Stimulated activated CD4-positive, alpha-beta T cell treated with anti-CD3 and anti-CD28 coated beads, Interleukin-1b, Interleukin-23, amount 100 ng/mL, for 4 hours (primary cell): Measurements from ENCODE around the gene TIMM8B.
"Not testable (repeated sequence)": the region's sequence is repeated elsewhere in the genome, so short reads cannot be mapped to it uniquely, and the experiment has no call there.

Experiments
- DNase-seq, 2 donors: peaks; one replicate each; pipeline ENCODE4 v3.0.0-alpha.2; 2020; ENCODE audit warnings: low read depth in 2 of 2

Gene TIMM8B

DNA sequence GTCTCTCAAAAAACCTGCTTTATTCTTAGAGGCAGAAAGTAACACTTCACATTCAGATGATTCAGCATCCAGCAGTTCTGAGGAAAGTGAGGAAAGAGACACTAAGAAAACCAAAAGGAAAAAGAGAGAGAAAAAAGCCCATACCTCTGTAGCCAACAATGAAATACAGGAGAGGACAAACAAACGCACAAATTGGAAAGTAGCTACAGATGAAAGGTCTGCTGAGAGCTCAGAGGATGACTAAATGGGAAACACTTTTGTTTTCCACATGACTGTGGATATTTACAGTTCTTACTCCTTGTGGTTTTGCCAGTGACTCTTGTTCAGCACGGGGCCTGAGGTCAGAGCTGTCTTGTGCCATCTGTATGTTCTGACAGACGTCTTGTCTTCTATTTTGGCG, 3.8 kb downstream of the TIMM8B start:
- DNase-seq, result no peak

DNA sequence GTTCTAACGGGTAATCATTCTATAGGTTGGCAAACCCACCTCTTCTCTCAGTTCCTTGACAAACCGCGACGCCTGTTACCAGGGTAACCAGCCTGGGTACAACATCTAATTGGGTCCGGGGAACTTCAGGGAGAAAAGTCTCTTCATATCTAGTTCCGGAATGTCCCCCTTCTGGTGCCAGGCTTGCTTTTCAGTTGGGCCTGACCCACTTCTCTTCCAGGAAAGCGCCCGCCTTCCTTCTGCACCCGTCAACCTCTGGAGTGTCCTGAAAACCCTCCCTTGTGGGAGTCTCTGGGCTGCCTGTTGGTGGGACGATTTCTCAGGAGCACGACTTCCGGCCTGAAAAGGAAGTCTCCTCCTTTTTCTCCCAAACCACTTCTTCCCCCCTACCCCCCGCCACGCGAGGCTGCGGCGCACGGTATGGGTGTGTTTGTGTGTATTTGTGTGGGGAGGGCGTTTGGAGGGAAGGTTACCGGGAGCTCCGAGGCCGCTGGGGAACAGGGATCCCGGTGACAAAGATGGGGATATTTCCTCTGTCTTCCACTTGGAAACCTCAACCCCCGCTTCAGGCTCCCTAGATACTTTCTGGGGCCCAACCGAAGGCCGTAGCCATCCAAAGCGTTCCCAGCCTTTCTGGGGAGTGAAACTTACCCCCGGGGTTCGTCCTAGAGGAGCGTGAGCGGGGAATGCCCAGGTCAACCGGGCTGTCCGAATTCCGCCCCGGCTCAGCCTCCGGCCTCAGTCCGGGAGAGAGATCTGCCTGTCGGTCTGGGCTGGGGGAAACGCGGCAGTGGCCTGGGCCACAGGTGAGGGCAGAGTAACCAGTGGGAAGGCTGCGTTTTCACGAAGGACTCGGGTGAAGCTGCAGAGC, 12.4 kb downstream of the TIMM8B start, which contains the start of the genes NKAPD1 and PIH1D2:
Gene NKAPD1 (plus strand): TSS at position 359 of the 871 bp plus-strand sequence. CDS start 1,276 bp downstream, outside the sequence.
Gene PIH1D2 (minus strand): TSS at position 77 of the 871 bp plus-strand sequence. CDS start 843 bp downstream, outside the sequence.
- peak; percentile 53 to 69 for DNase-seq

DNA sequence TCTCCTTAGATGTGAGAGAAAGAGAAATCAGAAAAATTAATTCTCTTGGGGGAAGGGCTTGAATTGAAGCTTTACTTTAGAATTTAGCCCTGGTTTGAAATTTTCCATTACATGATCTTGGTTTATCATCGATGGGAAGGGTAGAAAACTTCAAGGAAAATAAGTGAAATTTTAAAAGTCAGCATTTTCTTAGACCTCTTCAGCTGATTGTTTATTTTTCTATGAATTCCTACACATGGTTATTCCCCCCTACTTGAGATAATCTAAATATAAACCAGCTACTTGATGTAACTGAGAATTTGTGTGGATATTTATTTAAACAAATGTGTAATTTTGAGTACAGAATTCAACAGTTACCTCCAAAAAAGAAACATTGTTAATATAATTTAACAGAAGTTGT, 23.6 kb downstream of the TIMM8B start:
- DNase-seq, result no peak

DNA sequence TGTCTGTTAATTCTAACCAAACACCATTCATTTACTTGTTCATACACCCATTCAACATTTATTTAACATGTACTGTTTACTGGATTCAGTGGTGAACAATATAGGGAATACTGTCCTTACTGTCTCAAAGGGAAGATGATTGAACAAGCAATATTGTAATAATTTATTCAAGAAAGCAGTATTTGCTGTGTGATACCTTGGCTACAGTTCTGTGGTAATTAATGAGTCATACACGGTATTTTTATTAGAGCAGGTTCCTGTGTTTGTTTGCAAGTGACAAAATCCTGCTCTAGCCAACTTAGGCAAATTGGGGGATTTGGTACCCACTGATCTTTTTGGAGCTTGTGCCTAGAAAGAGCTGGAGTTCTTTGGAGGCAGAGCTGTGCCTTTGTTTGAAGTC, 28.5 kb downstream of the TIMM8B start:
- DNase-seq, result no peak

DNA sequence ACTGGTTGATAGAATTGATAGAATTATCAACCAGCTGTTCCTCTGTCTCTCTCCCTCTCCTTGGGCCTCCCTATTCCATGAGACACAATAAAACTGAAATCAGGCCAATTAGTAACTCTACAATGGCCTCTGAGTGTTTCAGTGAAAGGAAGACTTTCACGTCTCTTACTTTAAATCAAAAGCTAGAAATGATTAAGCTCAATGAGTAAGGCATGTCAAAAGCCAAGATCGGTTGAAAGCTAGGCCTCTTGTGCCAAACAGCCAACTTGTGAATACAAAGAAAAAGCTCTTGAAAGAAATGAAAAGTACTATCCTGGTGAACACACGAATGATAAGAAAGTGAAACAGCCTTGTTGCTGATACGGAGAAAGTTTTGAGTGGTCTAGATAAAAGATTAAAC, 29.4 kb downstream of the TIMM8B start:
- no peak for DNase-seq

DNA sequence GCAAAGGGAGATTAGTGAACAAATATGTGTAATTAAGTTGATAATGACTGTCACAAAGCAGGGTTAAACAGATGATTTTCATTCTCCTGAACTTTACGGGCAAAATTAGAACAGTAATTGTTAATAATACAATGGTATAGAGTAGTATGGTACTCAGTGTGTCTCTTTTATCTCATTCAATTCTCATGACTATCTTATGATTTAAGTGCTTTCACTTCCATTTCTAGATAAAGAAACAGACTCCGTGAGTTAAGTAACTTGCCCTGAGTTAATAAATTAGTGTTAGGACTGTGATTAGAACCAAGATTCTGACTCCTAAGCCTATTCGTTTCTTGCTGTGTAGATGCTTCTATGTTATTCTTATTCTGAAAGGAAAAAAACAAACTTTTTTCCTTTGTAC, 34.8 kb downstream of the TIMM8B start:
- no peak for DNase-seq

DNA sequence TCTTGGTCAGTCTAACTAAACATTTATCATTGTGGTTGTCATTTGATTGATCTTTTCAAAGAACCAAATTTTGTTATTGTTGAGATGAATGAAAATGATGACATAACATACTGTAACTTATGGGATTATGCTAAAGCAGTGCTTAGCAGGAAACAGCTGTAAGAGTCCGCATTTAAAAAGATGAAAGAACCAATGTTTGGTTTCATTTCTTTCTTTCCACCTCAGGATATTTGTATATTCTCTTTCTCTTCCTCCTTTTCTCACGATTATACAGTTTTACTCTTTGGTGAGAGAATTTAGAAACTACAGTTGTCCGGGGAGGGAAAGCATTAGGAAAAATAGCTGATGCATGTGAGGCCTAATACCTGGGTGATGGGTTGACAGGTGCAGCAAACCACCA, 35.8 kb downstream of the TIMM8B start:
- no peak for DNase-seq

DNA sequence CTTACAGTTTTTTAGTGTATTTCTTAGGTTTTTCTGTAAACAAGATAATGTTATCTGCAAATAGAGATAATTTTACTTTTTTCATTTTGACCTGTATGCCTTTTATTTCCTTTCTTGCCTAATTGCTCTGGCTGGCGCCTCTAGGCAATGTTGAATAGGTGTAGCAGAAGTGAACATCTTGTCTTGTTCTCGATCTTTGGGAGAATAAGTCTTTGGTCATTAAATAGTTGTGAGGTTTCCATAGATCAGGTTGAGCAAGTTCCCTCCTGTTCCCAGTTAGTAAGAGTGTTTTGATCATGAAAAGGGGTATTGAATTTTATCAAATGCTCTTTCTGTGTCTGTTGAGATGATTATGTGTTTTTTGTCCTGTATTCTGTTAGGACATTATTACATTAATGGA, 36.8 kb downstream of the TIMM8B start:
- no peak for DNase-seq

DNA sequence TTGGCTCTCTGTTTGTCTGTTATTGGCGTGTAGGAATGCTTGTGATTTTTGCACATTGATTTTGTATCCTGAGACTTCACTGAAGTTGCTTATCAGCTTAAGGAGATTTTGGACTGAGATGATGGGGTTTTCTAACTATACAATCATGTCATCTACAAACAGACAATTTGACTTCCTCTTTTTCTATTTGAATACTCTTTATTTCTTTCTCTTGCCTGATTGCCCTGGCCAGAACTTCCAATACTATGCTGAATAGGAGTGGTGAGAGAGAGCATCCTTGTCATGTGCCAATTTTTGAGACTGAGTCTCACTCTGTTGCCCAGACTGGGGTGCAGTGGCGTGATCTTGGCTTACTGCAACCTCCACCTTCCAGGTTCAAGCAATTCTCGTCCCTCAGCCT, 38.3 kb downstream of the TIMM8B start:
- DNase-seq, result not testable (repeated sequence)

DNA sequence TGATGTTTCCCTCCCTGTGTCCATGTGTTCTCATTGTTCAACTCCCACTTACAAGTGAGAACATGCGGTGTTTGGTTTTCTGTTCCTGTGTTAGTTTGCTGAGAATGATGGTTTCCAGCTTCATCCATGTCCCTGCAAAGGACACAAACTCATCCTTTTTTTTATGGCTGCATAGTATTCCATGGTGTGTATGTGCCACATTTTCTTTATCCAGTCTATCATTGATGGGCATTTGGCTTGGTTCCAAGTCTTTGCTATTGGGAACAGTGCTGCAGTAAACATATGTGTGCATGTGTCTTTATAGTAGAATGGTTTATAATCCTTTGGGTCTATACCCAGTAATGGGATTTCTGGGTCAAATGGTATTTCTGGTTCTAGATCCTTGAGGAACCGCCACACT, 39.9 kb downstream of the TIMM8B start:
- not testable (repeated sequence) for DNase-seq

DNA sequence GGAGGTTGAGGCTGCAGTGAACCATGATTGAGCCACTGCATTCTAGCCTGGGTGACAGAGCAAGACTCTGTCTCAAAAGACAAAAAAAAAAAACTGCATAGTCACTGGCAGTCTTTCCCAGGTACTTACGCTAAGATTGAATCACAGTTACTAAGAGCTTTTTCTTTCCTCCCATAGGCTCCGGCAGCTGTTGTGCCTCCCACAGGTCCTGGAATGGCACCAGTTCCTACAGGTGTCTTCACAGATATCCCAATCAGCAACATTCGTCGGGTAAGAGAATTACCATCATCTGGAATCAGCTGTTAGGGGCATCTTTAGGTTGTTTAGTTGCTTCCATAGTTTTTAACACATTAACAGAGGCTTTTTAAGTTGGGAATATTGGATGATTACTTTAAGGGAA, 41.6 kb downstream of the TIMM8B start:
- no peak for DNase-seq

DNA sequence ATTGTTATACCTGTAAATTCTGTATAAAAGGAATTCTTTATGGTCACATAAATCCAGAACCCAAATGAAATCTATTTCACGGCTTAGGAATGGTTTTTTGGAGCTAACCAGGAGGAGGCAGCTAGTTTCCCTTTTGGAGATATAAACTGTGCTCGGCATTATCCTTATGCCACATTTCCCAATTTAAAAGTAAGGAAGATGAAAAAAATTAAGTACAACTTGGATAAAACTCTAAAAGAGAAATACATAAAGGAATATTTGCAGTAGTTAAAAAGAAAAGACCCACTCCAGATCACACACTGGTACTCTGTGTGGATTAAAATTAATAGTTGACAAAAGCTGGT, 43.6 kb downstream of the TIMM8B start:
- no peak for DNase-seq

DNA sequence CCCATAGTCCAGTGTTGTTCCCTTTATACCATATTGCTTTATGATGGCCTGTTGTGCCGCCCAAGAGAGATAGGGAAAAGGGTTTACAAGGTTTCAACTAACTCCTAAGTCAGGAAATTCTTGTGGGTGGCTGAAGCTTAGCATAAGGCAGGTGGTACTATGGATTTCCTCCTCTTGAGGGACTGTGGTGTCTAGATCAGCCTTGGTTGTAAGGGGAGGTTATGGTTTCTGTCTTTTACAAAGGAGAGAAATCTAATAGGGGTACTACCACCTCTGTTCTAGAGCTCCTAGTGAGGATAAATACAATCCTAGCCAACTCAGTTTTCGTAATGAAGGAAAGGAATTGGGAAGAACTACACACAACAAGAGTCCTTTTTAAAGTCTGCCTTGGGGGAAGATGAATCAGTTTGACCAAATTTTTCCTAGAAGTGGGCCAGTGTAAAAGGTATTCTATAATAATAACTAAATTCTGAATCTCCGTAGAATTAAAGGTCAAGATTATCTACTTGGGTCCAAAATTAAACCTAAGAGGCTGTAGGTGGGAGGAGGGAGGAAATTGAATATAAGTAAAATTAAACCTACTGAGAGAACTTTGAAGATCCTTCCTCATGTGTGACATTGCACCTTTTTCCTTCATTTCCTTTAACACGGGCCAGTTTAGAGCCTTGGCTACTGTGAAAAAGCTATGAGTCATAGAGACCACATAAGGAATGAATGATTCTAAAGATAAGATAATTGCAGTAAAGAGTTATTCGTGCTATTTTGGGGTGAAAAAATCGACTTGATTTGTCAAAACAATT, 44.2 kb downstream of the TIMM8B start:
- DNase-seq, result no peak

DNA sequence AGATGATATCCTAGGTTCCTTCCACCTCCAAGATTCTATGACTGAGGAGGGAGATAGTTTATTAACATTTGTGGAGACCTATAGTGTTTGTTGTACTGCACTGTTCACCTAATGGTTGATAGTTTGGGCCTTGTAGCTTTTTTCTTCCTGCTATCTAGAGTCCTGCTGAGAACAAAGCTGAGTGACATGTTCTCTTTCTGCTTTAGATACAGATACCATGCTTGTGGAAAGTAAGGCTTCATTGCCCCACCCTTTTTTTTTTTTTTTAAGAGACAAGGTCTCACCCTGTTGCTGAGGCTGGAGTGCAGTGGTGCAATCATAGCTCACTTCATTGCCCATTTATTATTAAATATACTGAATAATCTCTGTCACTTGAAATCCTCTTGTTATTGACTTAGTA, 49.0 kb downstream of the TIMM8B start:
- no peak for DNase-seq
